Measurements from ENCODE around the gene TCP10L.

Gene TCP10L

GRCh38 chr21:32599091-32599490, 13.8 kb upstream of the TCP10L start:
- Mint-ChIP-seq H3K9me3 (no peaks in the 10 kb centered on the region), H3K4me3 (no peak overlapping the region), H3K27me3 (no peaks in the 10 kb centered on the region), H3K36me3 (ENCODE audit: low read depth) (peaks cover 54% of the 10 kb centered on the region), H3K27ac (no peak overlapping the region), H3K4me1 (ENCODE audit: low read depth) (peaks cover 5% of the 10 kb centered on the region)
- no peak for DNase-seq

GRCh38 chr21:32597205-32597604, 11.9 kb upstream of the TCP10L start:
- DNase-seq, result no peak
- no peaks in the 10 kb centered on the region for H3K27me3 Mint-ChIP-seq
- no peak overlapping the region for H3K4me3 Mint-ChIP-seq
- no peaks in the 10 kb centered on the region for H3K9me3 Mint-ChIP-seq
- H3K36me3 Mint-ChIP-seq (ENCODE audit: low read depth), result peaks cover 35% of the 10 kb centered on the region
- H3K27ac Mint-ChIP-seq, result no peak overlapping the region
- peaks cover 5% of the 10 kb centered on the region for H3K4me1 Mint-ChIP-seq (ENCODE audit: low read depth)

- Mint-ChIP-seq H3K4me1 (ENCODE audit: low read depth) (peaks cover 5% of the 10 kb centered on the region), H3K36me3 (ENCODE audit: low read depth) (peaks cover 23% of the 10 kb centered on the region), H3K4me3 (no peak overlapping the region), H3K27me3 (no peaks in the 10 kb centered on the region), H3K27ac (no peak overlapping the region), H3K9me3 (no peaks in the 10 kb centered on the region)
- no peak for DNase-seq
These were observed 10.1 kb upstream of the TCP10L start for GRCh38 chr21:32595431-32595830.

GRCh38 chr21:32593690-32594089, 8.4 kb upstream of the TCP10L start:
- Mint-ChIP-seq H3K4me3 (no peak overlapping the region), H3K9me3 (no peaks in the 10 kb centered on the region), H3K4me1 (ENCODE audit: low read depth) (peaks cover 5% of the 10 kb centered on the region), H3K27me3 (no peaks in the 10 kb centered on the region), H3K36me3 (ENCODE audit: low read depth) (peaks cover 6% of the 10 kb centered on the region), H3K27ac (no peak overlapping the region)
- DNase-seq, result no peak

GRCh38 chr21:32592929-32593502, 7.7 kb upstream of the TCP10L start:
- H3K4me3 Mint-ChIP-seq, result no peak overlapping the region
- peaks cover 5% of the 10 kb centered on the region for H3K4me1 Mint-ChIP-seq (ENCODE audit: low read depth)
- DNase-seq, result no peak
- H3K9me3 Mint-ChIP-seq, result no peaks in the 10 kb centered on the region
- H3K36me3 Mint-ChIP-seq (ENCODE audit: low read depth), result peaks cover 2% of the 10 kb centered on the region
- no peak overlapping the region for H3K27ac Mint-ChIP-seq
- H3K27me3 Mint-ChIP-seq, result no peaks in the 10 kb centered on the region

- Mint-ChIP-seq H3K36me3 (ENCODE audit: low read depth) (no peaks in the 10 kb centered on the region), H3K4me3 (no peak overlapping the region), H3K9me3 (no peaks in the 10 kb centered on the region), H3K4me1 (ENCODE audit: low read depth) (no peaks in the 10 kb centered on the region), H3K27me3 (no peaks in the 10 kb centered on the region), H3K27ac (no peak overlapping the region)
- DNase-seq, result no peak
These were observed 4.8 kb upstream of the TCP10L start for GRCh38 chr21:32590130-32590529.

GRCh38 chr21:32587651-32588050, 2.3 kb upstream of the TCP10L start:
- no peaks in the 10 kb centered on the region for H3K9me3 Mint-ChIP-seq
- H3K27me3 Mint-ChIP-seq, result no peaks in the 10 kb centered on the region
- DNase-seq, result no peak
- no peak overlapping the region for H3K4me3 Mint-ChIP-seq
- no peak overlapping the region for H3K27ac Mint-ChIP-seq
- H3K36me3 Mint-ChIP-seq (ENCODE audit: low read depth), result no peaks in the 10 kb centered on the region
- no peaks in the 10 kb centered on the region for H3K4me1 Mint-ChIP-seq (ENCODE audit: low read depth)

GRCh38 chr21:32587120-32587519, 1.8 kb upstream of the TCP10L start:
- Mint-ChIP-seq H3K27ac (no peak overlapping the region), H3K27me3 (no peaks in the 10 kb centered on the region), H3K9me3 (no peaks in the 10 kb centered on the region), H3K36me3 (ENCODE audit: low read depth) (no peaks in the 10 kb centered on the region), H3K4me1 (ENCODE audit: low read depth) (no peaks in the 10 kb centered on the region), H3K4me3 (no peak overlapping the region)
- DNase-seq, result no peak

GRCh38 chr21:32585970-32586369, 647 bp upstream of the TCP10L start:
- H3K4me3 Mint-ChIP-seq, result no peak overlapping the region
- H3K9me3 Mint-ChIP-seq, result no peaks in the 10 kb centered on the region
- no peaks in the 10 kb centered on the region for H3K36me3 Mint-ChIP-seq (ENCODE audit: low read depth)
- no peak overlapping the region for H3K27ac Mint-ChIP-seq
- no peaks in the 10 kb centered on the region for H3K4me1 Mint-ChIP-seq (ENCODE audit: low read depth)
- H3K27me3 Mint-ChIP-seq, result no peaks in the 10 kb centered on the region
- DNase-seq, result no peak

GRCh38 chr21:32584472-32584871, 851 bp downstream of the TCP10L start:
- Mint-ChIP-seq H3K36me3 (ENCODE audit: low read depth) (no peaks in the 10 kb centered on the region), H3K4me1 (ENCODE audit: low read depth) (no peaks in the 10 kb centered on the region), H3K27me3 (no peaks in the 10 kb centered on the region), H3K9me3 (no peaks in the 10 kb centered on the region), H3K4me3 (no peak overlapping the region), H3K27ac (no peak overlapping the region)
- no peak for DNase-seq

- DNase-seq, result no peak
- Mint-ChIP-seq H3K9me3 (no peaks in the 10 kb centered on the region), H3K27ac (no peak overlapping the region), H3K27me3 (no peaks in the 10 kb centered on the region), H3K36me3 (ENCODE audit: low read depth) (no peaks in the 10 kb centered on the region), H3K4me1 (ENCODE audit: low read depth) (no peaks in the 10 kb centered on the region), H3K4me3 (no peak overlapping the region)
These were observed 3.6 kb downstream of the TCP10L start for GRCh38 chr21:32581732-32582131.

- Mint-ChIP-seq H3K27ac (no peak overlapping the region), H3K27me3 (no peaks in the 10 kb centered on the region), H3K4me1 (ENCODE audit: low read depth) (no peaks in the 10 kb centered on the region), H3K9me3 (no peaks in the 10 kb centered on the region), H3K36me3 (ENCODE audit: low read depth) (no peaks in the 10 kb centered on the region), H3K4me3 (no peak overlapping the region)
- no peak for DNase-seq
These were observed 4.4 kb downstream of the TCP10L start for GRCh38 chr21:32580949-32581348.

- Mint-ChIP-seq H3K9me3 (no peaks in the 10 kb centered on the region), H3K4me3 (no peak overlapping the region), H3K36me3 (ENCODE audit: low read depth) (no peaks in the 10 kb centered on the region), H3K27ac (no peak overlapping the region), H3K4me1 (ENCODE audit: low read depth) (no peaks in the 10 kb centered on the region), H3K27me3 (no peaks in the 10 kb centered on the region)
- DNase-seq, result no peak
These were observed 7.1 kb downstream of the TCP10L start for GRCh38 chr21:32578107-32578691.

GRCh38 chr21:32576011-32576410, 9.3 kb downstream of the TCP10L start:
- H3K27ac Mint-ChIP-seq, result no peak overlapping the region
- no peaks in the 10 kb centered on the region for H3K9me3 Mint-ChIP-seq
- no peaks in the 10 kb centered on the region for H3K36me3 Mint-ChIP-seq (ENCODE audit: low read depth)
- no peak overlapping the region for H3K4me3 Mint-ChIP-seq
- H3K4me1 Mint-ChIP-seq (ENCODE audit: low read depth), result no peaks in the 10 kb centered on the region
- no peaks in the 10 kb centered on the region for H3K27me3 Mint-ChIP-seq
- no peak for DNase-seq

GRCh38 chr21:32574946-32575925, 10.1 kb downstream of the TCP10L start:
- no peaks in the 10 kb centered on the region for H3K9me3 Mint-ChIP-seq
- no peaks in the 10 kb centered on the region for H3K36me3 Mint-ChIP-seq (ENCODE audit: low read depth)

More at GRCh38 chr21:32574946-32575925, 10.1 kb downstream of the TCP10L start:
- Mint-ChIP-seq H3K27me3 (no peaks in the 10 kb centered on the region), H3K27ac (no peak overlapping the region), H3K4me1 (ENCODE audit: low read depth) (peaks cover 4% of the 10 kb centered on the region), H3K4me3 (no peak overlapping the region)
- no peak for DNase-seq
